GM12878 (cell line): ENCODE measurements around the gene SVIL. TPM values are rescaled to one million over a fixed set of nuclear protein-coding genes. Genes with fewer than 3 reads are reported as not detected.

ENCODE experiments used
- ATAC-seq: fragments of 200-7000 bp; cut with Tn5 transposase; 3 replicates; pipeline ENCODE4 v1.9.1; 2020; ENCODE audit warnings: mild to moderate bottlenecking, moderate library complexity
- BruUV-seq: library from RNA; stranded (reverse); fragments of 400-500 nt; replicated peaks from 2 replicates; lab custom pipeline; 2021; lab: Mats Ljungman, UMichigan
- CTCF ChIA-PET: fragments of 300-600 bp; sonication (Branson Sonifier 250); formaldehyde crosslinking; extraction: SDS; loops from one replicate; lab custom pipeline; 2021; ENCODE audit warnings: inconsistent platforms; lab: Yijun Ruan, JAX
- POLR2A ChIA-PET: fragments of 350-600 bp; formaldehyde crosslinking; extraction: SDS; loops from one replicate; lab custom pipeline; 2021; ENCODE audit warnings: inconsistent platforms; lab: Charles Lee
- RAD21 ChIA-PET: fragments of 300-600 bp; sonication (Branson Sonifier 250); formaldehyde crosslinking; loops from one replicate; lab custom pipeline; 2023; ENCODE audit warnings: antibody characterized with exemption; ENCODE audit not compliant: unreplicated experiment; lab: Charles Lee
- SMC1A ChIA-PET: fragments of 300-600 bp; sonication (Branson Sonifier 250); formaldehyde crosslinking; loops from one replicate; lab custom pipeline; 2023; ENCODE audit not compliant: unreplicated experiment, uncharacterized antibody; lab: Charles Lee
- DNase-seq: peaks from one replicate; pipeline ENCODE4 v3.0.0-alpha.2; 2011; ENCODE audit warnings: low read depth, low spot score
- FAIRE-seq: peaks from 3 replicates; lab custom pipeline; 2011; peaks lifted over from hg19 to GRCh38; lab: Jason Lieb, UNC
- H2AFZ ChIP-seq: 2 replicates; pipeline ENCODE4 v1.6.0; 2011; ENCODE audit warnings: low read depth, low read length, control low read depth; ENCODE audit not compliant: control insufficient read depth
- H3K27ac ChIP-seq: 2 replicates; pipeline ENCODE4 v1.5.1; 2011; ENCODE audit warnings: control low read depth; ENCODE audit not compliant: control insufficient read depth, insufficient read depth
- H3K27me3 ChIP-seq, 2 experiments: replicated peaks in 1 of 2; 2 replicates each; pipeline versions ENCODE4 v1.6.0 to v1.6.1; 2011; ENCODE audit warnings: low read length in 1 of 2; ENCODE audit not compliant: control insufficient read depth in 2 of 2, insufficient read depth in 2 of 2
- H3K36me3 ChIP-seq, 2 experiments: 2 replicates each; pipeline ENCODE4 v1.5.1; 2011; ENCODE audit warnings: low read length in 1 of 2; ENCODE audit not compliant: control insufficient read depth in 2 of 2, insufficient read depth in 2 of 2
- H3K4me1 ChIP-seq: 2 replicates; pipeline ENCODE4 v1.6.1; 2011; ENCODE audit warnings: mild to moderate bottlenecking, low read length, moderate library complexity, mixed read lengths; ENCODE audit not compliant: control insufficient read depth, insufficient read depth
- H3K4me2 ChIP-seq: 2 replicates; pipeline ENCODE4 v1.6.0; 2011; ENCODE audit warnings: control low read depth; ENCODE audit not compliant: control insufficient read depth, insufficient read depth
- H3K4me3 ChIP-seq: fragments of 200-600 bp; sonication (generic); 2 replicates; pipeline ENCODE4 v1.5.1; 2016
- H3K79me2 ChIP-seq: 2 replicates; pipeline ENCODE4 v1.6.0; 2011; ENCODE audit warnings: low read length; ENCODE audit not compliant: control insufficient read depth, insufficient read depth
- H3K9ac ChIP-seq: 2 replicates; pipeline ENCODE4 v1.8.0; 2011; ENCODE audit warnings: low read length, control low read depth, mixed read lengths; ENCODE audit not compliant: control insufficient read depth, insufficient read depth
- H3K9me3 ChIP-seq: replicated peaks from 3 replicates; pipeline ENCODE4 v1.5.1; 2011; ENCODE audit warnings: mild to moderate bottlenecking, low read length; ENCODE audit not compliant: control insufficient read depth, insufficient read depth
- H4K20me1 ChIP-seq: 2 replicates; pipeline ENCODE4 v1.6.0; 2011; ENCODE audit not compliant: control insufficient read depth, insufficient read depth
- CUX1 ChIP-seq: IDR thresholded peaks from 2 replicates; pipeline ENCODE4 v1.6.1; 2012; ENCODE audit warnings: improper control_type of control experiment, low read depth, low read length; ENCODE audit not compliant: insufficient replicate concordance
- EZH2 ChIP-seq: IDR thresholded peaks from 2 replicates; pipeline ENCODE4 v1.6.1; 2012; ENCODE audit warnings: low read depth, mild to moderate bottlenecking, control low read depth, inconsistent platforms, low read length, borderline replicate concordance; ENCODE audit not compliant: control insufficient read depth
- KAT2A ChIP-seq: conservative IDR thresholded peaks from 2 replicates; pipeline ENCODE4 v1.6.1; 2011; ENCODE audit warnings: low read depth, low read length; ENCODE audit not compliant: control insufficient read depth
- NFXL1 ChIP-seq: fragments of 450-650 bp; IDR thresholded peaks from 2 replicates; pipeline ENCODE4 v1.6.1; 2017; ENCODE audit warnings: antibody characterized with exemption, mild to moderate bottlenecking, borderline replicate concordance
- NR2C1 ChIP-seq: fragments of 450-650 bp; IDR thresholded peaks from 2 replicates; pipeline ENCODE4 v1.6.1; 2017; ENCODE audit warnings: antibody characterized with exemption, mild to moderate bottlenecking, moderate library complexity
- POLR2AphosphoS5 ChIP-seq: IDR thresholded peaks from 2 replicates; pipeline ENCODE4 v1.6.1; 2011; ENCODE audit warnings: mild to moderate bottlenecking, low read length, inconsistent platforms
- SMAD5 ChIP-seq: IDR thresholded peaks from 2 replicates; pipeline ENCODE4 v1.6.1; 2016; ENCODE audit warnings: antibody characterized with exemption, low read depth
- USF2 ChIP-seq: IDR thresholded peaks from 2 replicates; pipeline ENCODE4 v1.6.1; 2011; ENCODE audit warnings: low read depth, low read length, improper control_type of control experiment, borderline replicate concordance
- WGBS: methylation state at CpG from one replicate; pipeline ENCODE4 v1.1.6; 2016; ENCODE audit warnings: low lambda C conversion rate; ENCODE audit not compliant: insufficient replicate concordance, insufficient coverage; ENCODE audit errors: missing lambda C conversion rate; 5-methylcytosine and 5-hydroxymethylcytosine counted together
- in situ Hi-C: fragments of 300-500 bp; cut with MboI; formaldehyde crosslinking; loops from 9 replicates; pipeline ENCODE4 v1.14.3; 2018; ENCODE audit warnings: mixed read lengths
- intact Hi-C: fragments of 100-400 bp; cut with micrococcal nuclease; formaldehyde crosslinking; loops from one replicate; pipeline ENCODE4 v1.14.2; 2022; ENCODE audit not compliant: unreplicated experiment
- polyA plus RNA-seq, 11 experiments: library from polyadenylated mRNA; depleted of rRNA in 4 of 11; unstranded in 6 of 11; stranded (reverse) in 5 of 11; fragments of >200 nt; fragmentation: Nextera tagmentation in 4 of 11; fragmentation: Illumina TruSeq in 1 of 11; extraction: Ambion mirVana in 4 of 11; extraction: Trizol in 1 of 11; gene quantifications; 1 replicate in 1 of 11; 2 replicates in 10 of 11; pipeline versions ENCODE4 v1.2.1 to v1.2.3, GENCODE V29; 2011 to 2016; ENCODE audit warnings: inconsistent platforms in 2 of 11, missing spikeins in 2 of 11, low read depth in 1 of 11
- total RNA-seq, 4 experiments: library from RNA; depleted of rRNA in 3 of 4; stranded (reverse); fragments of >200 nt in 3 of 4; fragmentation: Illumina TruSeq in 1 of 4; extraction: Trizol in 1 of 4; gene quantifications; 2 replicates each; pipeline versions ENCODE4 v1.2.1 to v1.2.3, GENCODE V29; 2013 to 2021

SVIL gene
- total and polyA plus RNA-seq, 10 of the 15 experiments (the other 5 are each of a cell fraction or from before 2014, with no cell fraction given), result 0.22 to 1.9 (median 0.87) TPM

GRCh38 chr10:29522918-29523317 is 111.9 kb downstream of the SVIL start:
- SMC1A ChIA-PET, result interaction anchor here (0.7 to 1.7 kb wide), 3 partner anchors 12 to 167 kb away, joined by 3 to 7 read pairs (median 4); no protein-coding TSS in a partner anchor
- Histone ChIP-seq H3K9ac (no peak overlapping the region), H4K20me1 (no peaks in the 10 kb centered on the region), H3K4me3 (no peak overlapping the region), H3K36me3 (no peaks in the 10 kb centered on the region; a peak in 2 of 4 replicates), H3K79me2 (no peaks in the 10 kb centered on the region), H3K4me1 (no peaks in the 10 kb centered on the region), H3K27ac (no peak overlapping the region), H3K9me3 (no peaks in the 10 kb centered on the region), H3K27me3 (no peaks in the 10 kb centered on the region), H3K4me2 (no peak overlapping the region), H2AFZ (no peak overlapping the region)
- intact Hi-C loops (no loop called here), in situ Hi-C loops (no loop called here)
- TF ChIP-seq EZH2 (no peak), POLR2AphosphoS5 (no peak), CUX1 (no peak), NFXL1 (no peak), KAT2A (no peak), NR2C1 (no peak), USF2 (no peak), SMAD5 (no peak)
- FAIRE-seq (no peak), ATAC-seq (no peak), DNase-seq (no peak)
- no TSS peak for BruUV-seq
- WGBS, result 48% methylated on average over 4 of the region's 4 CpGs
- RAD21 ChIA-PET, result no interaction called here
- CTCF ChIA-PET, result interaction anchor here (1.3 to 4.8 kb wide), 4 partner anchors 8 to 75 kb away, joined by 3 to 32 read pairs (median 10); no protein-coding TSS in a partner anchor
- POLR2A ChIA-PET, result no interaction called here
